ENCODE results near the gene SLC25A36. TPM values are rescaled to one million over a fixed set of nuclear protein-coding genes. Genes with fewer than 3 reads are reported as not detected.

Gene SLC25A36
- polyA plus RNA-seq, 1 of the 3 experiments (the other 2 are of a cell fraction), result 23.3 TPM

- POLR2A ChIA-PET, result no interaction called here
- WGBS (ENCODE audit: low lambda C conversion rate), result 29% methylated on average over 2 of the region's 2 CpGs
- no peak overlapping the region for H3K4me2 ChIP-seq
- no peak overlapping the region for H3K4me3 ChIP-seq (ENCODE audit: low read depth in 2 of 2, low read length in 1 of 2)
- no peaks in the 10 kb centered on the region for H3K36me3 ChIP-seq (replicated peaks in 1 of 2; ENCODE audit: control insufficient read depth in 1 of 2, insufficient read depth in 2 of 2, low read length in 1 of 2)
- no peaks in the 10 kb centered on the region for H3K27me3 ChIP-seq (ENCODE audit: insufficient read depth)
- TF ChIP-seq, protein P1, sequence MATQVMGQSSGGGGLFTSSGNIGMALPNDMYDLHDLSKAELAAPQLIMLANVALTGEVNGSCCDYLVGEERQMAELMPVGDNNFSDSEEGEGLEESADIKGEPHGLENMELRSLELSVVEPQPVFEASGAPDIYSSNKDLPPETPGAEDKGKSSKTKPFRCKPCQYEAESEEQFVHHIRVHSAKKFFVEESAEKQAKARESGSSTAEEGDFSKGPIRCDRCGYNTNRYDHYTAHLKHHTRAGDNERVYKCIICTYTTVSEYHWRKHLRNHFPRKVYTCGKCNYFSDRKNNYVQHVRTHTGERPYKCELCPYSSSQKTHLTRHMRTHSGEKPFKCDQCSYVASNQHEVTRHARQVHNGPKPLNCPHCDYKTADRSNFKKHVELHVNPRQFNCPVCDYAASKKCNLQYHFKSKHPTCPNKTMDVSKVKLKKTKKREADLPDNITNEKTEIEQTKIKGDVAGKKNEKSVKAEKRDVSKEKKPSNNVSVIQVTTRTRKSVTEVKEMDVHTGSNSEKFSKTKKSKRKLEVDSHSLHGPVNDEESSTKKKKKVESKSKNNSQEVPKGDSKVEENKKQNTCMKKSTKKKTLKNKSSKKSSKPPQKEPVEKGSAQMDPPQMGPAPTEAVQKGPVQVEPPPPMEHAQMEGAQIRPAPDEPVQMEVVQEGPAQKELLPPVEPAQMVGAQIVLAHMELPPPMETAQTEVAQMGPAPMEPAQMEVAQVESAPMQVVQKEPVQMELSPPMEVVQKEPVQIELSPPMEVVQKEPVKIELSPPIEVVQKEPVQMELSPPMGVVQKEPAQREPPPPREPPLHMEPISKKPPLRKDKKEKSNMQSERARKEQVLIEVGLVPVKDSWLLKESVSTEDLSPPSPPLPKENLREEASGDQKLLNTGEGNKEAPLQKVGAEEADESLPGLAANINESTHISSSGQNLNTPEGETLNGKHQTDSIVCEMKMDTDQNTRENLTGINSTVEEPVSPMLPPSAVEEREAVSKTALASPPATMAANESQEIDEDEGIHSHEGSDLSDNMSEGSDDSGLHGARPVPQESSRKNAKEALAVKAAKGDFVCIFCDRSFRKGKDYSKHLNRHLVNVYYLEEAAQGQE (IDR thresholded peaks at IDR 0.05; ENCODE audit: low read depth, low read length), result no peak
- no peak for TF ChIP-seq EZH2phosphoT487 (IDR thresholded peaks at IDR 0.05; ENCODE audit: borderline replicate concordance, low read depth)
- no peak for TF ChIP-seq MXI1 (IDR thresholded peaks at IDR 0.05; ENCODE audit: low read depth, low read length)
- TF ChIP-seq POLR2AphosphoS5 (IDR thresholded peaks at IDR 0.05; ENCODE audit: low read depth, low read length), result no peak
- TF ChIP-seq CHD2 (IDR thresholded peaks at IDR 0.05; ENCODE audit: low read length, partially characterized antibody), result no peak
- TF ChIP-seq NRF1 (IDR thresholded peaks at IDR 0.05; ENCODE audit: low read depth, low read length), result no peak
- TF ChIP-seq NFIC (IDR thresholded peaks at IDR 0.05; ENCODE audit: borderline replicate concordance), result no peak
- TF ChIP-seq USF1 (IDR thresholded peaks at IDR 0.05; ENCODE audit: borderline replicate concordance, low read depth), result no peak
- TF ChIP-seq, protein P2, sequence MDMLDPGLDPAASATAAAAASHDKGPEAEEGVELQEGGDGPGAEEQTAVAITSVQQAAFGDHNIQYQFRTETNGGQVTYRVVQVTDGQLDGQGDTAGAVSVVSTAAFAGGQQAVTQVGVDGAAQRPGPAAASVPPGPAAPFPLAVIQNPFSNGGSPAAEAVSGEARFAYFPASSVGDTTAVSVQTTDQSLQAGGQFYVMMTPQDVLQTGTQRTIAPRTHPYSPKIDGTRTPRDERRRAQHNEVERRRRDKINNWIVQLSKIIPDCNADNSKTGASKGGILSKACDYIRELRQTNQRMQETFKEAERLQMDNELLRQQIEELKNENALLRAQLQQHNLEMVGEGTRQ (IDR thresholded peaks at IDR 0.05; ENCODE audit: borderline replicate concordance, low read depth, low read length), result no peak
- no peak for TF ChIP-seq RFX5 (IDR thresholded peaks at IDR 0.05; ENCODE audit: low read length)
- TF ChIP-seq FOXJ3 (CRISPR knock-in tag; IDR thresholded peaks at IDR 0.05), result no peak
- no peak for TF ChIP-seq FOSL2 (IDR thresholded peaks at IDR 0.05; ENCODE audit: borderline replicate concordance, low read depth)
- no peak for TF ChIP-seq JUND (IDR thresholded peaks at IDR 0.05)
- TF ChIP-seq, protein P3, sequence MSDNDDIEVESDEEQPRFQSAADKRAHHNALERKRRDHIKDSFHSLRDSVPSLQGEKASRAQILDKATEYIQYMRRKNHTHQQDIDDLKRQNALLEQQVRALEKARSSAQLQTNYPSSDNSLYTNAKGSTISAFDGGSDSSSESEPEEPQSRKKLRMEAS (IDR thresholded peaks at IDR 0.05; ENCODE audit: low read depth), result no peak
- TF ChIP-seq, protein P4, sequence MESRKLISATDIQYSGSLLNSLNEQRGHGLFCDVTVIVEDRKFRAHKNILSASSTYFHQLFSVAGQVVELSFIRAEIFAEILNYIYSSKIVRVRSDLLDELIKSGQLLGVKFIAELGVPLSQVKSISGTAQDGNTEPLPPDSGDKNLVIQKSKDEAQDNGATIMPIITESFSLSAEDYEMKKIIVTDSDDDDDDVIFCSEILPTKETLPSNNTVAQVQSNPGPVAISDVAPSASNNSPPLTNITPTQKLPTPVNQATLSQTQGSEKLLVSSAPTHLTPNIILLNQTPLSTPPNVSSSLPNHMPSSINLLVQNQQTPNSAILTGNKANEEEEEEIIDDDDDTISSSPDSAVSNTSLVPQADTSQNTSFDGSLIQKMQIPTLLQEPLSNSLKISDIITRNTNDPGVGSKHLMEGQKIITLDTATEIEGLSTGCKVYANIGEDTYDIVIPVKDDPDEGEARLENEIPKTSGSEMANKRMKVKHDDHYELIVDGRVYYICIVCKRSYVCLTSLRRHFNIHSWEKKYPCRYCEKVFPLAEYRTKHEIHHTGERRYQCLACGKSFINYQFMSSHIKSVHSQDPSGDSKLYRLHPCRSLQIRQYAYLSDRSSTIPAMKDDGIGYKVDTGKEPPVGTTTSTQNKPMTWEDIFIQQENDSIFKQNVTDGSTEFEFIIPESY (IDR thresholded peaks at IDR 0.05; ENCODE audit: borderline replicate concordance, low read depth), result no peak
- TF ChIP-seq TEAD4 (IDR thresholded peaks at IDR 0.05; ENCODE audit: borderline replicate concordance, insufficient read depth), result no peak
- no peaks in the 10 kb centered on the region; a peak in 1 of 4 replicates for H3K4me1 ChIP-seq (ENCODE audit: control insufficient read depth in 1 of 2, insufficient read depth in 2 of 2, low read depth in 1 of 2, low read length in 1 of 2)
- H3K27ac ChIP-seq (ENCODE audit: low read depth in 2 of 2, low read length in 1 of 2), result no peak overlapping the region
- no peaks in the 10 kb centered on the region for H3K79me2 ChIP-seq (ENCODE audit: insufficient read depth)
- CTCF ChIA-PET, result no interaction called here
- H3K9ac ChIP-seq, result no peak overlapping the region
- H3K9me3 ChIP-seq, result no peaks in the 10 kb centered on the region
- H3F3A ChIP-seq (replicated peaks; ENCODE audit: insufficient read depth), result no peaks in the 10 kb centered on the region
- H4K20me1 ChIP-seq (ENCODE audit: insufficient read depth), result no peaks in the 10 kb centered on the region
- DNase-seq, result no peak
- H2AFZ ChIP-seq (ENCODE audit: low read depth), result no peak overlapping the region
- no peaks in the 10 kb centered on the region for H3K9me2 ChIP-seq
Measured at GRCh38 chr3:140920029-140920428, 21.6 kb upstream of the SLC25A36 start.

All from SK-N-SH (cell line).